Thyroid gland (tissue), 4 donors: Measurements from ENCODE around the gene OTULINL. TPM values are rescaled to one million over a fixed set of nuclear protein-coding genes. Genes with fewer than 3 reads are reported as not detected.

Experiments used
- DNase-seq, 2 donors: peaks; one replicate each; pipeline ENCODE4 v3.0.0-alpha.2; 2019
- H3K27ac ChIP-seq, 3 donors: fragments of 200-600 bp; sonication (generic); 1 replicate in 2 of 3; 2 replicates in 1 of 3; pipeline ENCODE4 v1.5.1; 2016 to 2019; ENCODE audit warnings: mild to moderate bottlenecking in 1 of 3, moderate library complexity in 1 of 3
- H3K27me3 ChIP-seq: fragments of 200-600 bp; sonication (generic); one replicate; pipeline ENCODE4 v1.5.1; 2019
- H3K36me3 ChIP-seq, 2 donors: fragments of 200-600 bp; sonication (generic); one replicate each; pipeline ENCODE4 v1.5.1; 2016 to 2019
- H3K4me1 ChIP-seq, 2 donors: fragments of 200-600 bp; sonication (generic); one replicate each; pipeline ENCODE4 v1.5.1; 2017 to 2019
- H3K4me3 ChIP-seq, 3 donors: fragments of 200-600 bp; sonication (generic); replicated peaks in 1 of 3; 1 replicate in 2 of 3; 2 replicates in 1 of 3; pipeline ENCODE4 v1.5.1; 2016; ENCODE audit warnings: mild to moderate bottlenecking in 1 of 3
- H3K9me3 ChIP-seq: fragments of 200-600 bp; sonication (generic); one replicate; pipeline ENCODE4 v1.5.1; 2017
- POLR2A ChIP-seq, 2 donors: fragments of 450-650 bp; IDR thresholded peaks; one replicate each; pipeline ENCODE4 v1.6.1; 2017; ENCODE audit warnings: antibody characterized with exemption in 2 of 2, mild to moderate bottlenecking in 2 of 2, moderate library complexity in 1 of 2
- WGBS, 2 donors: methylation state at CpG; one replicate each; pipeline ENCODE4 v1.1.5; 2017; 5-methylcytosine and 5-hydroxymethylcytosine counted together
- intact Hi-C: fragments of 100-400 bp; cut with DNase I; formaldehyde crosslinking; loops from one replicate; pipeline ENCODE4 v1.15.1; 2023
- total RNA-seq, 4 donors: library from RNA; depleted of rRNA; stranded (reverse); fragments of >200 nt; gene quantifications; one replicate each; pipeline ENCODE4 v1.2.3, GENCODE V29; 2016
- TF ChIP-seq, protein P1 (sequence below), 6 experiments: fragments of 200-600 bp in 3 of 6; fragments of 450-650 bp in 3 of 6; sonication (generic) in 3 of 6; IDR thresholded peaks; one replicate each; pipeline ENCODE4 v1.5.1; 2016 to 2019; ENCODE audit warnings: antibody characterized with exemption in 6 of 6, mild to moderate bottlenecking in 2 of 6, inconsistent platforms in 1 of 6, moderate library complexity in 1 of 6

Gene OTULINL
- total RNA-seq, 4 donors from 2014 or later = 6.0 to 10.5 (median 6.9) TPM

DNA sequence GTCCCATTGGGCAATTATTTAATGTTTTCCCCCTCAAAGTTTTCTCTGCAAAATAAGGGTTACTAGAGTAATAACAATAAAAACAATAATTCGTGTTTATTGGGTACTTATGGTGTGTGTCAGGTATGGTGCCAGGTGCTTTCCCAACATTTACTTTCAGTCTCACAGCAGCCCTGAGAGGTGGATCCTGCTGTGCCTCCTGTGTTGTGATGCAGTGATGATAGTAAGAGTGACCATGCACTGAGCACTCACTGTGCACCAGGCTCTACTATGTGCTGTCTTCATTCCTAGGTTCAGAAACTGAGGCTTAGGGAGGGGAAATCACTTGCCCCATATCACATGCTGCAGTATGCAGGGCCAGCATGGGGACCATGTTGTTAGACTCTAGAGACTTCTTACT, 15.5 kb downstream of the OTULINL start:
- TF ChIP-seq, protein P1, sequence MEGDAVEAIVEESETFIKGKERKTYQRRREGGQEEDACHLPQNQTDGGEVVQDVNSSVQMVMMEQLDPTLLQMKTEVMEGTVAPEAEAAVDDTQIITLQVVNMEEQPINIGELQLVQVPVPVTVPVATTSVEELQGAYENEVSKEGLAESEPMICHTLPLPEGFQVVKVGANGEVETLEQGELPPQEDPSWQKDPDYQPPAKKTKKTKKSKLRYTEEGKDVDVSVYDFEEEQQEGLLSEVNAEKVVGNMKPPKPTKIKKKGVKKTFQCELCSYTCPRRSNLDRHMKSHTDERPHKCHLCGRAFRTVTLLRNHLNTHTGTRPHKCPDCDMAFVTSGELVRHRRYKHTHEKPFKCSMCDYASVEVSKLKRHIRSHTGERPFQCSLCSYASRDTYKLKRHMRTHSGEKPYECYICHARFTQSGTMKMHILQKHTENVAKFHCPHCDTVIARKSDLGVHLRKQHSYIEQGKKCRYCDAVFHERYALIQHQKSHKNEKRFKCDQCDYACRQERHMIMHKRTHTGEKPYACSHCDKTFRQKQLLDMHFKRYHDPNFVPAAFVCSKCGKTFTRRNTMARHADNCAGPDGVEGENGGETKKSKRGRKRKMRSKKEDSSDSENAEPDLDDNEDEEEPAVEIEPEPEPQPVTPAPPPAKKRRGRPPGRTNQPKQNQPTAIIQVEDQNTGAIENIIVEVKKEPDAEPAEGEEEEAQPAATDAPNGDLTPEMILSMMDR (IDR thresholded peaks at IDR 0.05) = no peak
- TF ChIP-seq POLR2A (IDR thresholded peaks at IDR 0.05) = no peak
- intact Hi-C loops = no loop called here
- WGBS, 2 donors = 45 to 86% methylated on average over 1 of the region's 1 CpG
- no peak for DNase-seq
- Histone ChIP-seq H3K27me3 (no peaks in the 10 kb centered on the region), H3K4me3 (no peak overlapping the region), H3K36me3 (no peaks in the 10 kb centered on the region), H3K9me3 (no peaks in the 10 kb centered on the region), H3K4me1 (no peaks in the 10 kb centered on the region), H3K27ac (no peak overlapping the region)

DNA sequence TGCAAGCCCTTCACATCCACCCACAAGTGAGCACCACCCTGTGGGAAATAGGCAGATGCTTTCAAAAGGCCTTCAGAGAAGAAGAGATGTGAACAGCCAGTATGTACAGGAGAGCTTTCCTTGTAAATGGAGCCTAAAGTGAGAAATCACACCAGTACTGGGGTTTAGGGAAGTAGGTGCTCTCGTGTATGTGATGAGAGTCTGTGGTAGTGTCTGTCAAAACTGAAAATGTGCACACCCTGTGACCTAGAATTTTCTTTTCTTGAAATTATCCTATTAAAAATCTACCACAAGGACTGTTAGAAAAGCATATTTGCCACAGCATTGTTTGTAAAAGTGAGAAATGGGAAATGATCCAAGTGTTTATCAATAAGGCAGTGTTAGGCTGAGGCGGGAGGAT, 16.6 kb downstream of the OTULINL start:
- DNase-seq = no peak
- H3K27me3 ChIP-seq = no peaks in the 10 kb centered on the region
- H3K9me3 ChIP-seq = no peaks in the 10 kb centered on the region
- H3K36me3 ChIP-seq = no peaks in the 10 kb centered on the region
- intact Hi-C loops = no loop called here
- no peaks in the 10 kb centered on the region for H3K4me1 ChIP-seq
- no peak for TF ChIP-seq POLR2A (IDR thresholded peaks at IDR 0.05)
- TF ChIP-seq, protein P1 (IDR thresholded peaks at IDR 0.05) = no peak
- H3K4me3 ChIP-seq = no peak overlapping the region
- WGBS, 2 donors = 89 to 93% methylated on average over 2 of the region's 2 CpGs
- no peak overlapping the region for H3K27ac ChIP-seq

DNA sequence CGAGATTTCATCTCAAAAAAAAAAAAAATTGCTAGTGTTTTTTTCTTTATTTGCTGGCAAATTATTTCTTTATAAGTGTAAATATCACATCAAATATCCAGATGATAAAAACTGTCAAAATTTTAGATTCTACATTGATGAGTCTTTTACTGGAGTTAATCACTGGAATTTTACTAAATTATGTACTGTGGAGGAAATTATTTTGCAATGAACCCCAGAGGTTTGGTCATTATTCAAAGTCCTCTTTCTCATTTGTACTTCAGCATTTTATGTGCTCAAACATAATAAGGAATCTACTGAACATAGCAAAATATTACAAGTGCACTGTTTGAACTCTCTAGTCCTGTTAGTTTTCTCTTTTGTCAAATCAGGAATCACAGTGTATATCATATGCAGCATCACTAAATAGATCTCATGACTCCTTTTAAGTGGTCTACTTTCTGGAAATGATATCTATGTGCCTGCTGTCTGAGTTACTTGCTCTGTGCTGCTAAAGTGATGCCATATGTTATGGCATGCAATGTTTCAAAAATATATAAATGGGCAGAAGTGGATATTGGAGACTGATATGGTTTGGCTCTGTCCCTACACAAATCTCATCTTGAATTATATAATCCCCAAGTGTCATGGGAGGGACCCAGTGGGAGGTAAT, 18.0 kb downstream of the OTULINL start:
- H3K4me3 ChIP-seq = no peak overlapping the region
- intact Hi-C loops = no loop called here
- H3K27ac ChIP-seq = no peak overlapping the region
- TF ChIP-seq, protein P1 (IDR thresholded peaks at IDR 0.05) = no peak
- TF ChIP-seq POLR2A (IDR thresholded peaks at IDR 0.05) = no peak
- 95% methylated on average over 1 of the region's 1 CpG for WGBS, 2 donors
- no peaks in the 10 kb centered on the region for H3K4me1 ChIP-seq
- DNase-seq = no peak
- no peaks in the 10 kb centered on the region for H3K9me3 ChIP-seq
- H3K36me3 ChIP-seq = no peaks in the 10 kb centered on the region
- H3K27me3 ChIP-seq = no peaks in the 10 kb centered on the region

DNA sequence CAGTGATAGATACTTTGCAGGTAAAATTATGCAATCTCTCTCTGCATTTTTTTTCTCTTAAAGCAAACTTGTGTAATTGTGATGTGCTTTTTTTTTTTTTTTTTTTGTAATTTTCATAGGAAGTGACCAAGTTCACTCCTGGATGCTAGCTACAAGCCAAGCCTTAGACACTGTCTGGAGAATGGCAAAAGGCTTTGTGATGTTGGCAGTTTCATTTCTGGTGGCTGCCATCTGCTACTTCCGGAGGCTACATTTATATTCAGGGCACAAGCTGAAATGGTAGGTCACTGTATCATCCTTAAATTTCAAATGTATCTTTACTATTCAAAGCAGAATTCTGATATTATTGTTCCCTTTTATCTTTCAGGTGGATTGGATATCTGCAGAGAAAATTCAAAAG, 19.3 kb downstream of the OTULINL start:
- Histone ChIP-seq H3K27me3 (no peaks in the 10 kb centered on the region), H3K36me3 (no peaks in the 10 kb centered on the region), H3K4me3 (no peak overlapping the region), H3K9me3 (no peaks in the 10 kb centered on the region), H3K4me1 (no peaks in the 10 kb centered on the region), H3K27ac (no peak overlapping the region)
- no peak for DNase-seq
- intact Hi-C loops = no loop called here
- TF ChIP-seq, protein P1 (IDR thresholded peaks at IDR 0.05) = no peak
- TF ChIP-seq POLR2A (IDR thresholded peaks at IDR 0.05) = no peak
- WGBS, 2 donors = 94 to 96% methylated on average over 1 of the region's 1 CpG

DNA sequence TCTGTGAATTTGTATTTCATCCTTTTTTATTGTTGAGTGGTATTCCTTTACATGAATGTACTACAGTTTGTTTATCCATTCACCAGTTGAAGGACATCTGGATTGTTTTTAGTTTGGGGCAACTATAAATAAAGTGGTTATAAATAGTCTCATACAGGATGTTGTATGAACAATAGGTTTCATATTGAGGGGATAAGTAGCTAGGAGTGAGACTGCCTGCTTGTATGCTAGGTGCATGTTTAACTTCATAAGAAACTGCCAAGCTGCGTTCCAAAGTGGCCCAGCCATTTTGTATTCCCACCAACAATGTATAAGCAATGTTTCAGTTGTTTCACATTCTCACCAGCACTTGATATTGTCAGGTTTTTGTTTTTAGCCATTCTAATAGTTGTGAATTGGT, 21.5 kb downstream of the OTULINL start:
- Histone ChIP-seq H3K27me3 (no peaks in the 10 kb centered on the region), H3K4me3 (no peak overlapping the region), H3K27ac (no peak overlapping the region), H3K4me1 (no peaks in the 10 kb centered on the region), H3K9me3 (no peaks in the 10 kb centered on the region), H3K36me3 (no peaks in the 10 kb centered on the region)
- 85% methylated on average over 1 of the region's 1 CpG for WGBS, 2 donors
- DNase-seq = no peak
- no peak for TF ChIP-seq POLR2A (IDR thresholded peaks at IDR 0.05)
- TF ChIP-seq, protein P1 (IDR thresholded peaks at IDR 0.05) = no peak
- intact Hi-C loops = no loop called here
